ENCODE measurements around the gene CD163.

Gene CD163

DNA sequence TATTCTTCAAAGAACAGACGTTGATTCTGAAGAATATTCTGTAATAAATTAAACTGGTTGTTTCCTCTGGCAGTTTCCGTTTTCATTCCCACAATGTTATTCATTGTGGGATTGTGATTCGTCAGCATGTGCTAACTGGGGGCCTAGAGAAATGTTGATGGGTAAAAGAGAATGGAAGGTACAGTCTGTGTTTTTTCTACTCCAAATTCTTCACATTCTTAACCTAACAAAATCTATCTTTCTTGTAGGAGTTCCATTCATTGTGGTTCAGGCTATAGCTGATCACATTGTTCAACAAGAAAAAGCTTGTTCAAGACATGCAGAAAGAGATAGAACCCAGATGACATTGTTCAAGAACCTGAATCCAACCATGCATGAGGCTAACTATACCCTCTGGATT, 5.9 kb downstream of the CD163 start:
- H3K4me3 ChIP-seq (ENCODE audit: insufficient read depth, low read depth, low read length, poor library complexity, severe bottlenecking): no peak overlapping the region

DNA sequence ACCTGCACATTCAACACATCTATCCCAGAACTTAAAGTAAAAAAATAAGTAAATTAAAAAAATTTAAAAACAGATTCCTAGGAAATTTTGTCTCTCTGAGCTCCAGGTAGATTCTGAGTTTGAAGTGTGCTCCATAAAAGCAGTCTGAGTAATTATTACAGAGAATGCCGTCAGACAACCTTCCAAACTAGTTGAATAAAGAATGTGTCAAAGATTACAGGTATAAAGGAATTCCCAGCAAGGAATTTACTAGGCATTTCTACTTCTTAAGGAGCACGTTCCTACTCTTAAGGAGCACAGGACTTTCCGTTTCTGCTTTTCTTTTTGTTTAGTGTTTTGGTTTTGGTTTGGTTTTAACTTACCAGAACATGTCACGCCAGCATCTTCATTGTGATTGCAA, 7.1 kb downstream of the CD163 start:
- no peaks in the 10 kb centered on the region for H3K4me1 ChIP-seq (ENCODE audit: control insufficient read depth, insufficient read depth, low read length, poor library complexity, severe bottlenecking)
- no peaks in the 10 kb centered on the region for H3K27me3 ChIP-seq (replicated peaks; ENCODE audit: control insufficient read depth, insufficient read depth, low read length, poor library complexity, severe bottlenecking)
- no peaks in the 10 kb centered on the region for H3K9me3 ChIP-seq (ENCODE audit: control insufficient read depth, low read length)
- DNase-seq: no peak
- no peaks in the 10 kb centered on the region for H3K36me3 ChIP-seq (ENCODE audit: control insufficient read depth, insufficient read depth, low read length)
- no peak overlapping the region for H3K27ac ChIP-seq (ENCODE audit: insufficient read depth, low read length, poor library complexity, severe bottlenecking)
- no peak overlapping the region for H3K4me3 ChIP-seq (ENCODE audit: insufficient read depth, low read depth, low read length, poor library complexity, severe bottlenecking)

More for the DNA sequence above, 5.9 kb downstream of the CD163 start:
- H3K27ac ChIP-seq (ENCODE audit: insufficient read depth, low read length, poor library complexity, severe bottlenecking): no peak overlapping the region
- H3K4me1 ChIP-seq (ENCODE audit: control insufficient read depth, insufficient read depth, low read length, poor library complexity, severe bottlenecking): no peaks in the 10 kb centered on the region
- no peaks in the 10 kb centered on the region for H3K9me3 ChIP-seq (ENCODE audit: control insufficient read depth, low read length)
- no peaks in the 10 kb centered on the region for H3K27me3 ChIP-seq (replicated peaks; ENCODE audit: control insufficient read depth, insufficient read depth, low read length, poor library complexity, severe bottlenecking)
- H3K36me3 ChIP-seq (ENCODE audit: control insufficient read depth, insufficient read depth, low read length): no peaks in the 10 kb centered on the region
- no peak for DNase-seq

DNA sequence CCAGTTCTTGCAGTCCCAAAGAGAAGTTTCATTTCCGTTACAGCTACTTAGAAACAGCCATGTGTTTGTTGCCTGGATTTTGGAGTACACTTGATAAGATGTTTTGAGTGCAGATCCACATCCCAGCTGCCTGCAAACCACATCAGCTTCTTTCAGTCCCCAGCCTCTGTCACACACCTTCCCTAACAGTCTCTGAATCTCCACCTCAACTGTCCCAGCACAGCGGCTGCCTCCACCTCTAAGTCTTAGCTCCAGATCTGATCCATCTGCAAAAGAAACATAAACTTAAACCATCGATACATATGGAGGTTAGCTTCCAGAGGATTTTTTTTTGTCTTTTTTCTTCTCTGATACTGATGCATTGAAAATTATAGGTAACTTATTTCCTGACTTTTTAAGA, 8.4 kb downstream of the CD163 start:
- H3K4me3 ChIP-seq (ENCODE audit: insufficient read depth, low read depth, low read length, poor library complexity, severe bottlenecking): no peak overlapping the region
- H3K9me3 ChIP-seq (ENCODE audit: control insufficient read depth, low read length): no peaks in the 10 kb centered on the region
- H3K36me3 ChIP-seq (ENCODE audit: control insufficient read depth, insufficient read depth, low read length): no peaks in the 10 kb centered on the region
- no peaks in the 10 kb centered on the region for H3K27me3 ChIP-seq (replicated peaks; ENCODE audit: control insufficient read depth, insufficient read depth, low read length, poor library complexity, severe bottlenecking)
- H3K27ac ChIP-seq (ENCODE audit: insufficient read depth, low read length, poor library complexity, severe bottlenecking): no peak overlapping the region
- no peaks in the 10 kb centered on the region for H3K4me1 ChIP-seq (ENCODE audit: control insufficient read depth, insufficient read depth, low read length, poor library complexity, severe bottlenecking)
- DNase-seq: no peak

- Histone ChIP-seq H3K27me3 (replicated peaks; ENCODE audit: control insufficient read depth, insufficient read depth, low read length, poor library complexity, severe bottlenecking) (no peaks in the 10 kb centered on the region), H3K36me3 (ENCODE audit: control insufficient read depth, insufficient read depth, low read length) (no peaks in the 10 kb centered on the region), H3K4me1 (ENCODE audit: control insufficient read depth, insufficient read depth, low read length, poor library complexity, severe bottlenecking) (no peaks in the 10 kb centered on the region), H3K27ac (ENCODE audit: insufficient read depth, low read length, poor library complexity, severe bottlenecking) (no peak overlapping the region), H3K9me3 (ENCODE audit: control insufficient read depth, low read length) (no peaks in the 10 kb centered on the region), H3K4me3 (ENCODE audit: insufficient read depth, low read depth, low read length, poor library complexity, severe bottlenecking) (no peak overlapping the region)
- DNase-seq: no peak
Measured at GRCh38 chr12:7493006-7493405, 10.6 kb downstream of the CD163 start.

GRCh38 chr12:7486512-7486911, 17.1 kb downstream of the CD163 start:
- Histone ChIP-seq H3K9me3 (ENCODE audit: control insufficient read depth, low read length) (no peaks in the 10 kb centered on the region), H3K27me3 (replicated peaks; ENCODE audit: control insufficient read depth, insufficient read depth, low read length, poor library complexity, severe bottlenecking) (no peaks in the 10 kb centered on the region), H3K36me3 (ENCODE audit: control insufficient read depth, insufficient read depth, low read length) (no peaks in the 10 kb centered on the region), H3K27ac (ENCODE audit: insufficient read depth, low read length, poor library complexity, severe bottlenecking) (no peak overlapping the region), H3K4me3 (ENCODE audit: insufficient read depth, low read depth, low read length, poor library complexity, severe bottlenecking) (no peak overlapping the region), H3K4me1 (ENCODE audit: control insufficient read depth, insufficient read depth, low read length, poor library complexity, severe bottlenecking) (no peaks in the 10 kb centered on the region)
- no peak for DNase-seq

- Histone ChIP-seq H3K4me1 (ENCODE audit: control insufficient read depth, insufficient read depth, low read length, poor library complexity, severe bottlenecking) (no peaks in the 10 kb centered on the region), H3K36me3 (ENCODE audit: control insufficient read depth, insufficient read depth, low read length) (no peaks in the 10 kb centered on the region), H3K27ac (ENCODE audit: insufficient read depth, low read length, poor library complexity, severe bottlenecking) (no peak overlapping the region), H3K9me3 (ENCODE audit: control insufficient read depth, low read length) (no peaks in the 10 kb centered on the region), H3K4me3 (ENCODE audit: insufficient read depth, low read depth, low read length, poor library complexity, severe bottlenecking) (no peak overlapping the region), H3K27me3 (replicated peaks; ENCODE audit: control insufficient read depth, insufficient read depth, low read length, poor library complexity, severe bottlenecking) (no peaks in the 10 kb centered on the region)
- no peak for DNase-seq
Measured at GRCh38 chr12:7485095-7485494, 18.5 kb downstream of the CD163 start.

DNA sequence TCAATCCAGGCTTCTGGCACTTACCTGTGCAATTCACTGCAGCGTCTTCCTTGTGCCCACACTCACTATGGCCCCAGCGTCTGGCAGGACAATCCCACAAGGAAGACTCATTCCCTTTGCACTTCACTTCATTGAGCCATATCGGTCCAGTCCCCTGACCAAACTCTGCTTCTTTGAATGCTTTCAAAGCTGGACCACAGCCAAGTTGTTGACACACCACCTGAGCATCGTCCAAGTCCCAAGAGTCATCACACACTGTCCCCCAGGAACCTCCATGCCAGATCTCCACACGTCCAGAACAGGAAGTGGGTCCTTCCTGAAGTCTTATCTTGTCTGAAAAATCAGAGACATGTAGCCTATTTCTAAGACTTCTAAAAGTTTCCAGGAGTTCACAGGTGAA, 20.2 kb downstream of the CD163 start:
- Histone ChIP-seq H3K4me3 (ENCODE audit: insufficient read depth, low read depth, low read length, poor library complexity, severe bottlenecking) (no peak overlapping the region), H3K27me3 (replicated peaks; ENCODE audit: control insufficient read depth, insufficient read depth, low read length, poor library complexity, severe bottlenecking) (no peaks in the 10 kb centered on the region)

DNA sequence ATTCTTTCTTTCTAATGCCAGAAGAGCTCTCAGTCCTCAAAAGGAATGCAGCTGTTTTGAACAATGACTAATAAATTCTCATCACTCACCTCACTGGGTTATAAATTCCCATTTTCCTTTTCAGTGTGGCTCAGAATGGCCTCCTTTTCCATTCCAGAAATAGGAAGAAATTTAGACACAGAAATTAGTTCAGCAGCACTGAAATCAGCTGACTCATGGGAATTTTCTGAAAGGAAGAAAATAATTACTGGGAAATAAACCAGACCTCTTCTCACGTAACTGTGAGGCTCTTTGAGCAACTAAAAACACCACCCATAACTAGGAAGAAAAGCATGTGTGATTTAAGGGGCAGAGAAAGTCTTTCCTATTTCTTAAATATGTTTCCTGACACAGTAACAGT, 23.8 kb downstream of the CD163 start:
- Histone ChIP-seq H3K36me3 (ENCODE audit: control insufficient read depth, insufficient read depth, low read length) (no peaks in the 10 kb centered on the region), H3K27me3 (replicated peaks; ENCODE audit: control insufficient read depth, insufficient read depth, low read length, poor library complexity, severe bottlenecking) (no peaks in the 10 kb centered on the region), H3K4me1 (ENCODE audit: control insufficient read depth, insufficient read depth, low read length, poor library complexity, severe bottlenecking) (no peaks in the 10 kb centered on the region), H3K27ac (ENCODE audit: insufficient read depth, low read length, poor library complexity, severe bottlenecking) (no peak overlapping the region), H3K9me3 (ENCODE audit: control insufficient read depth, low read length) (no peaks in the 10 kb centered on the region), H3K4me3 (ENCODE audit: insufficient read depth, low read depth, low read length, poor library complexity, severe bottlenecking) (no peak overlapping the region)
- DNase-seq: no peak

More for the DNA sequence above, 20.2 kb downstream of the CD163 start:
- no peak overlapping the region for H3K27ac ChIP-seq (ENCODE audit: insufficient read depth, low read length, poor library complexity, severe bottlenecking)
- DNase-seq: no peak
- no peaks in the 10 kb centered on the region for H3K9me3 ChIP-seq (ENCODE audit: control insufficient read depth, low read length)
- H3K4me1 ChIP-seq (ENCODE audit: control insufficient read depth, insufficient read depth, low read length, poor library complexity, severe bottlenecking): no peaks in the 10 kb centered on the region
- no peaks in the 10 kb centered on the region for H3K36me3 ChIP-seq (ENCODE audit: control insufficient read depth, insufficient read depth, low read length)

GRCh38 chr12:7472060-7472459, 31.5 kb downstream of the CD163 start:
- no peak overlapping the region for H3K27ac ChIP-seq (ENCODE audit: insufficient read depth, low read length, poor library complexity, severe bottlenecking)
- no peak overlapping the region for H3K4me3 ChIP-seq (ENCODE audit: insufficient read depth, low read depth, low read length, poor library complexity, severe bottlenecking)
- H3K36me3 ChIP-seq (ENCODE audit: control insufficient read depth, insufficient read depth, low read length): no peaks in the 10 kb centered on the region
- no peaks in the 10 kb centered on the region for H3K4me1 ChIP-seq (ENCODE audit: control insufficient read depth, insufficient read depth, low read length, poor library complexity, severe bottlenecking)
- H3K27me3 ChIP-seq (replicated peaks; ENCODE audit: control insufficient read depth, insufficient read depth, low read length, poor library complexity, severe bottlenecking): no peaks in the 10 kb centered on the region
- no peak for DNase-seq
- no peaks in the 10 kb centered on the region for H3K9me3 ChIP-seq (ENCODE audit: control insufficient read depth, low read length)

DNA sequence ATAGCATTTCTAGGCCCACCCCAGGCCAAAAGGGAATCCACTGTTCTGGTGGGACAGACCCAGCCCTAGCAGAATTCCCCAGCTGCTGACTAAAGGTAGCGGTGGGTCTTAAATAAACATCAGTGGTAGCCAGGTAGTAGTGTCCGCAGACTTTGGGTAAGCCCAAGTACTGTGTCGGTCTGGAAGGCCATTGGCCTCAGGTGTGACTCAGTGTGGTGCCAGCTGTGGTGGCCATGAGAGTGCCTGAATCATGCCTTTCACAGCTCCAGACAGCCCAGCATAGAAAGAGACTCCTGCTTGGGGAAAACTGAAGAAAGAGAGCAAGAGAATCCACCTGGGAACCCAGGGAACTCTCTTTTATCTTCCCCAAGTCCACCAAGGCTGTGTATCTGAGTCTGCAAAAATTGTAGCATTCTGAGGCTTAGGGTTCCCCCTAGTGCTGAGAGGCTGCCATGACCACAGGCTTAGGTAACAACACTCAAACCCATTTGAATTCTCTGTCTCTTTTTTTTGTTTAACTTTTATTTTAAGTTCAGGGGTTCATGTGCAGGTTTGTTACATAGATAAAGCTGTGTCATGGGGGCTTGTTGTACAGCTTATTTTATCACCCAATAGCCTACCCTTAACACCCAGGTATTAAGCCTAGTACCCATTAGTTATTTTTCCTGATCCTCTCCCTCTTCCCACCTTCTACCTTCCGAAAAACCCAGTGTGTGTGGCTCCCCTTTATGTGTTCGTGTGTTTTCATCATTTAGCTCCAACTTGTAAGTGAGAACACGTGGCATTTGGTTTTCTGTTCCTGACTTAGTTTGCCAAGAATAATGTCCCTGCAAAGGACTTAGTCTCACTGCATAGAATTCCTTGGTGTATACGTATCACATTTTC, 43.0 kb downstream of the CD163 start:
- Histone ChIP-seq H3K4me1 (ENCODE audit: control insufficient read depth, insufficient read depth, low read length, poor library complexity, severe bottlenecking) (no peaks in the 10 kb centered on the region), H3K4me3 (ENCODE audit: insufficient read depth, low read depth, low read length, poor library complexity, severe bottlenecking) (no peak overlapping the region), H3K36me3 (ENCODE audit: control insufficient read depth, insufficient read depth, low read length) (no peaks in the 10 kb centered on the region), H3K9me3 (ENCODE audit: control insufficient read depth, low read length) (no peaks in the 10 kb centered on the region), H3K27ac (ENCODE audit: insufficient read depth, low read length, poor library complexity, severe bottlenecking) (no peak overlapping the region), H3K27me3 (replicated peaks; ENCODE audit: control insufficient read depth, insufficient read depth, low read length, poor library complexity, severe bottlenecking) (no peaks in the 10 kb centered on the region)
- DNase-seq: peak in 2 of 3 donors; percentile 2 to 14
